GM19351 (cell line): ENCODE results near the gene TMEM201.
A peak's percentile ranks its signal among the peaks of the same experiment; 100 is the strongest.
"Not testable (repeated sequence)": the region's sequence is repeated elsewhere in the genome, so short reads cannot be mapped to it uniquely, and the experiment has no call there.

Source experiments
- ATAC-seq: cut with Tn5 transposase; IDR thresholded peaks from one replicate; pipeline ENCODE4 v1.9.1; 2021; ENCODE audit warnings: mild to moderate bottlenecking, moderate library complexity; ENCODE audit not compliant: unreplicated experiment

TMEM201 gene, protein sequence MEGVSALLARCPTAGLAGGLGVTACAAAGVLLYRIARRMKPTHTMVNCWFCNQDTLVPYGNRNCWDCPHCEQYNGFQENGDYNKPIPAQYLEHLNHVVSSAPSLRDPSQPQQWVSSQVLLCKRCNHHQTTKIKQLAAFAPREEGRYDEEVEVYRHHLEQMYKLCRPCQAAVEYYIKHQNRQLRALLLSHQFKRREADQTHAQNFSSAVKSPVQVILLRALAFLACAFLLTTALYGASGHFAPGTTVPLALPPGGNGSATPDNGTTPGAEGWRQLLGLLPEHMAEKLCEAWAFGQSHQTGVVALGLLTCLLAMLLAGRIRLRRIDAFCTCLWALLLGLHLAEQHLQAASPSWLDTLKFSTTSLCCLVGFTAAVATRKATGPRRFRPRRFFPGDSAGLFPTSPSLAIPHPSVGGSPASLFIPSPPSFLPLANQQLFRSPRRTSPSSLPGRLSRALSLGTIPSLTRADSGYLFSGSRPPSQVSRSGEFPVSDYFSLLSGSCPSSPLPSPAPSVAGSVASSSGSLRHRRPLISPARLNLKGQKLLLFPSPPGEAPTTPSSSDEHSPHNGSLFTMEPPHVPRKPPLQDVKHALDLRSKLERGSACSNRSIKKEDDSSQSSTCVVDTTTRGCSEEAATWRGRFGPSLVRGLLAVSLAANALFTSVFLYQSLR

DNA sequence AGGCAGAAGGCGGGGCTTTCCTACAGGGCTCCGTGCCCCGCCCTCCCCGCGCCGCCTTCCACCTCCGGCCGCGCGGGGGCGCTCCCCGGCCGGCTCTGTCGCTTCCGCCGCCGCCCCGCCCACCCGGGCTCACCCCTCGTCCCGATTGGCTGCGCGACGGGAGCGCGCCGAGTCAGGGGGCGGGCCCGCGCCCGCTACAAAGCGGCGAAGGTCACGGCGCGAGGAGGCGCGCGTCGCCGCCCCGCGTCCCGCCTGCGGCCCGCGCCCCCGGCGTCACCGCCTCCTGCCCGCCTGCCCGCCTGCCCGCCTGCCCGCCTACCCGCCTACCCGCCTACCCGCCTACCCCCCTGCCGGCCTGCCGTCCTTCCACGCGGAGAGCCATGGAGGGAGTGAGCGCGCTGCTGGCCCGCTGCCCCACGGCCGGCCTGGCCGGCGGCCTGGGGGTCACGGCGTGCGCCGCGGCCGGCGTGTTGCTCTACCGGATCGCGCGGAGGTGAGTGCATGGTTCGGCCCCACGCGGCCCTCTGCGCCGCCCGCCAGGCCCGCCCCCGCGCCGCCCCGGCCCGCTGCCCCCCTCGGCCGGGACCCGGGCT is at the start of gene TMEM201:
TMEM201 (plus strand) TSS at position 361 of the 593 bp plus-strand sequence; CDS start at position 381, 20 bp downstream.
- peak; percentile 67 for ATAC-seq

DNA sequence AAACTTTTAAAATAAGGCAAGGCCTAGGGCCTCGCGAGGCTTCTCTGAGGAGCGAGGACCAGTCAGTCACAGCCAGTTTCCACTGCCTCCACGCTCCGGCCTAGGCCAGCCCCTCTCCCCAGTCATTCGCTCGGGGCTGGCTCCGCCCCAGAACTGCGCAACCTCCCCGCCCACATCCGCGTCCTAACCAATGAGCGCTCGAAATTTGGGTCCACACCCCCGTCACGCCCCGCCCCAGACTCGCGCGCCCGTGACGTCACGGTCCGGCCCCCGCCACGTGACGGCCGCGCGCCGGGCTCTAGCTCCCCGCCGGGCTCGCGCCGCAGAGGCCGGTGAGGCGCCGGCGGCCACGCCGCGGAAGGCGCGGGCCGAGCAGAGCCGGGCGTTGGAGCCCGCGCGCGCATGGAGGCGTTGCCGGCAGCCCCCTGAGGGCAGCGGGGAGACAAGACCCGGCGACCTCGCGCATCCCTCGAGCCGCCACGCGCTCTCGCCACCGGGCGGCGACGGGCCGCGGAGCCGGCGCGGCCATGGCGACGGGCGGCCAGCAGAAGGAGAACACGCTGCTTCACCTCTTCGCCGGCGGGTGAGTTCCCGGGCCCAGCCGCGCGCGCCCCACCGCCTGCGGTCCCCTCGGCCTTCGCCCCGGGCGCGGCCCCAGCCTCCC is 49.4 kb upstream of the TMEM201 start, which contains the start of gene SLC25A33:
SLC25A33 (plus strand) TSS at position 301 of the 664 bp plus-strand sequence; CDS start at position 528, 227 bp downstream.
- ATAC-seq = peak; percentile 89

DNA sequence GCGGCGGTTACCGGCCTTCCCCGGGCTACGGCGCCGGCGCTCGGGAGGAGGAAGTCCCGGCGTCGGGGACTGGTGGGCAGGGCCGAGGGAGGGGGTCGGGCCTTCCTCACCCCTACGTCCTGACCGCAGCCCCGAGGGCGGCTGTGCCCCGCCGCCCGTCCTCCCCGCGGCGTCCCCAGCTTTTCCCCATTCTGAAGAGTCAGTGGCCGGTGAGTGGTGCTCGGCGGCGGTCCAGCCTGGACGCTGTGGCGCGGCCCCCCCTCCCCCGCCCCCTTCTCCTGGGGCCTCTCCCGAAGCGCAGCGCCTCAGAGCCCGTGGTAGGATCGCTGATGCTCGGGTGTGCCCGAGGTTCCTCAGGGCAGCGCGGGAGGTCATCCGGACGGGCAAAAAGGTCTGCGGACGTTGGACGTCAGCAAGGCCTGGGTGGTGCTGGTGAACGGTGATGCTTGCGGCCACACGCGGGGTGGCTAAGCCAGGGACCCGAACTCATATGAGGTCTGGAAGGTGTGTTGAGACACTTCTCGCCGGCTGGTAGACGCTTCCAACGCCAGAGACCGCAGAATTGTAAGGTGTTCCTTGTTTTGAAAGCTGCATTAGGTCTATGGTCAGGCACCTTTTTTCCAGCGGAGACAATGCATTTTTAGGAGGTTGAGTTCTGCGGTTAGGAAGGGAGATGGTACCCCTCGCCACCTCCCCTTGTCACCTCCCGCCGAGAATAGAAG is 48.7 kb upstream of the TMEM201 start:
- ATAC-seq = peak; percentile 42

DNA sequence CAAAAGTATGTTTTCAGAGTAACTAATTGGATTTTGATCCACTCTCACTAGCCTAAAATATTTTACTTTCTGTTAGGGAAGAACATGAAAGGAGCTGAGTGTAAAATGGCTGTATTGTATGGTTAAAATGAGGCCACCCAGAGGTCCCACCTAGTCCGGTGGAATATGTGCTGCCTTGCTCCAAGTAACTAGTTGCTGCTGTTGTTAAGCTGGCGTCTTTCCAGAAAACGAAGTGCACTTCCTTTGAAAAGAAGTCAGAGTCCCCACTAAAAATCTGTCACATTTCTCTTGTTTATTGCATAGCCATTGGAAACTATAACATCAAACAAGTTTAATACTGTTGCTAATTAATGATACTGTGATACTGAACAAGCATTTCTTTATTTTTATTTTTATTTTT is 46.3 kb upstream of the TMEM201 start:
- ATAC-seq = no peak

DNA sequence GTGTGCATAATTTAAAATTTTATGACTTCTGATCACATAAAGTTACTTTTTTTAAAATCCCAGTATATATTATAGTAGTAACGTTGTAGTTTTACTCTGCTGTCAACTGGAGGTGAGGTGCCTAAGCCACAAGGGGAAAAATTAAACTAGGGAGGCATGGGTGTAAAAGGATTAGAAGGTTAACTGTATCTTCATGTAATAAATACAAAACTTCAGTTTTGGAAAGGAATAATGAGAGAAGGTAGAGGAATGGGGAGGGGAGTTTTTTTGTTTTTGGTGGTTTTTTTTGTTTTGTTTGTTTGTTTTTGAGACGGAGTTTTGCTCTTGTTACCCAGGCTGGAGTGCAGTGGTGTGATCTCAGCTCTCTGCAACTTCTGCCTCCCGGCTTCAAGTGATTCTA is 43.8 kb upstream of the TMEM201 start:
- ATAC-seq = no peak

DNA sequence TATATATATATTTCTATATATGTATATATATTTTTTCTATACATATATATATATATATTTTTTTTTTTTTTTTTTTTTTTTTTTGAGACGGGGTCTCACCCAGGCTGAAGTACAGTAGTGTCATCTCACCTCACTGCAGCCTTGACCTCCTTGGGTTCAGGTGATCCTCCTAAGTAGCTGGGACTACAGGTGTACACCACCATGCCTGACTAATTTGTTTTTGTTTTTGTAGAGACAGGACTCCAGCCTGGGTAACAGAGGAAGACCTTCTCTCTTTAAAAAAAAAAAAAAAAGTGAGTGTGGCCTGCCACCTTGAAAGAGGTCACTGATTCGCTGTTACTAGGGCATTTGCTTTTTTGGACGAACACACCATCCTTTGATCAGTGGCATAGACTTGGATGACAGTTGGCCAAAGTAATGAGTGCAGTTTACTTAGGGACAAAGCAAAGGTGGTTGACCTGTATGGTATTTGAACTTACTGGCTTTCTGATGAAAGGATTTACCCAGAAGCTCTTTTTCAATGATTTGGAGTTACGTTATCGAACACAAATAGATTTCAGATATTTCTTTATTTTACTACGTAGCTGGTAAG is 38.7 kb upstream of the TMEM201 start:
- ATAC-seq = no peak

DNA sequence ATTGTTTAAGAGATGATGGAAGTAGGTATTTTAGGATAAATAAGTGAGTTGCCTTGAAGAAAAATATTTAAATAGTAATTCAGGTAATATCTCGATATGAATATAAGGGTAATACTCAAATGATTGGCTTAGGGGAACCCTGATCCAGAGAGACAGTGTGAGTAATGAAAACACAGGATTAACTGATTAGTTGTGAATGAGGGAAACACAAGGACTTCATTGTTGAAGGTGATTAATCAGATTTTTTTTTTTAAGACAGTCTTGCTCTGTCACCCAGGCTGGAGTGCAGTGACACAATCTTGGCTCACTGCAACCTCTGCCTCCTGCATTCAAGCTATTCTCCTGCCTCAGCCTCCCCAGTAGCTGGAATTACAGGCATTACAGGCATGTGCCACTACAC is 36.7 kb upstream of the TMEM201 start:
- ATAC-seq = no peak

DNA sequence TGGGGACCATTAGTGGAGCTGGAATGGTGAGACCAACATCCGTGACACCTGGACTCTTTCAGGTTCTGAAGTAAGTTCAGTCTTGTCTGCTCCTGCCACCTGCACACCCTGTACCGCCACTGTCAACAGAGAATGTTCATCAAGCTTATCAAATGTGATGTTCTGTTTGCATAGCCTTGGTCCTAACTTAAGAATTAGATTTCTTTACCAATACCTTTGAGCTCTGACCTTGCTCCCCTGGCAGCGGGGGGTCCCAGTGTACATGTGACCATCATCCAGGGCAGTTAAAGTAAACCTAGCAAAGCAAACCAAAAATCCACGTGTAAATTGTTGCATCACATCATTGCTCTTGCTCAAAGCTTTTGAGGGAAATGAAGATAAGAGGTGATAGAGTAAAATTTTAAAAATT is 35.0 kb upstream of the TMEM201 start:
- ATAC-seq = no peak

DNA sequence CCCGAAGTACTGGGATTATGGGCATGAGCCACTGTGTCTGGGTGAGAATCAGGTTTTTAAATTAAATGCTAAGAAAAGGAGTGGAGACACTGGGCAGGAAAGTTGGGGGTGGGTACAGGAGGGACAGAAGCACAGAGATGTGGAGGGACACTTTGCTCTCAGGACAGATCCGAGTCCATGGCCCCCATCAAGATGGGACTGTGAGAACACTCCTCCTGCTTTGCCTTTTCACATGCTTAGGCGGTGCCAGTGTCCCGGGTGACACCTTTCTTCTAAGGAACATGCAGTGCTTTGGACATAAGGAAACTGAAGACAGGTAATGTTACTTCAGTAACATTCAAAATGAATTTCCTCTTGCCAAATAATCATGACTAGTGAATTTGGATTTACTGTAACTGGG is 32.8 kb upstream of the TMEM201 start:
- no peak for ATAC-seq

DNA sequence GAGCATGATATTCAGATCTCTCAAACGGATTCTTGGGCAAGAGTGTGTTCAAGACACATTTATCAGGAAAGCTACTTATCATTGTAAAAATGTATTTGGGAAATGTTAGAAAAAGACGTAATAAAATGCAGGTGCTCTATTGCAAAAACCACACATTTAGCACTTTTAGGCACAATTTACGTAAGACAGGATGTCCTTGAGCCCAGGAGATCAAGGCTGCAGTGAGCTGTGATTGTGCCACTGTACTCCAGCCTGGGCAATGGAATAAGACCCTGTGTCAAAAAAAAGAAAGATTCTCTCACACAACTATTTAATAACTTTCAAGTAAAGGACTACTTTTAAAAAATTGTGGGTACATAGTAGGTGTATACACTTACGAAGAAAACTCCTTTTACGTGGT is 31.1 kb upstream of the TMEM201 start:
- ATAC-seq = no peak

DNA sequence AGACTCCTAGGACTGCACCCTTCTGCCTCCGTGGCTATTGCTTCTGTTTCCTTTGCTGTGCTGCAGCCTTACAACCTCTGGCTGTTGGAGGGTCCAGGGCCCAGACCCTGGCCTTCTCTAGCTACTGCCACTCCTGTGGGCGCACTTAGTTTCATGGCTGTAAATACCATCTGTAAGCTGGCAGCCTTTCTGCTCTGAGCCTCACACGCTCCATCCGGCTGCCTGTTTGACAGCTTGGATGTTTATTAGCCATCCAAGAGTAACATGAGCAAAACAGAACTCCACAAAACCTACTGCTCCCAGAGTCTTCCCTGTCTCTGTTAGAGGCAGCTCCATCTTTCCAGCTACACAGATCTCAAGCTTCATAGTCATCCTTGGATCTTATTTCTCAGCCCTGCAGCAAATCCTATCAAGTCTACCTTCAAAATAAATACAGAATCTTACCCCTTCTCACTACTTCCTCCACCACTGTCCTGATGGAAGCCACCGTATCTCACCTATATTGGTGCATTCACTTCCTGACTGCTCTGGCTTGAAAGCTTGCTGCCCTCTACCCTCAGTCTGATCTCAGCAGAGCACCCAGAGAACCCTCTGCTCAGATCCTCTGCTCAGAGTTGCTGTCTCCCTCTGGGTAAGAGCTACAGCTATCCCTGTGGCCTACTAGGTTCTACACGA is 30.3 kb upstream of the TMEM201 start:
- no peak for ATAC-seq

DNA sequence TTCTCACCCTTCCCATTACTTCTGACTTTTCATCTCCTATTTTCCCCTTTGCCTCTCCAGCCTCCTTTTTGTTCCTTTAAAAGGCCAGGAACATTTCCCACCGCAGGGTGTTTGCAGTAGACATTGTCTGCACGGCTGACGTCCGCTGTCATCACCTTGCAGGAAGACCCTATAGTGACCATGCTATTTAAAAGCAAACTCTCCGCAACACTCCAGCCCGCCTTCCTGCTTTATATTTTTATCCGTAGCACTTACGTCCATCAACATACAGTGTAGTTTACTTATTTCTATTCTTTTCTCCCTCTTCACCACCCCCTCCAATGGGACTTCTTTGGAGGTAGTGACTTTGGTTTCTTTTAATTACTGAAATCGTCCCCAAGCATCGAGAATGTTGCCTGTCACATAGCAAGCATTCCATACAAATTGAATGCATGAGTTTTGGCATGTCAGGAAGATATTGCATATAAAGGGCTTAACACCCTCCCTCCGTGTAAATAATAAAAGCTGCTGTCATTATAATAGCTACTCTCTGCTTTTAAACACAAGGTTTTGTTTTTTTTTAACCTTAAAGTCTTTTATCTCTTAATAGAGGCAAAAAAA is 29.7 kb upstream of the TMEM201 start:
- no peak for ATAC-seq

DNA sequence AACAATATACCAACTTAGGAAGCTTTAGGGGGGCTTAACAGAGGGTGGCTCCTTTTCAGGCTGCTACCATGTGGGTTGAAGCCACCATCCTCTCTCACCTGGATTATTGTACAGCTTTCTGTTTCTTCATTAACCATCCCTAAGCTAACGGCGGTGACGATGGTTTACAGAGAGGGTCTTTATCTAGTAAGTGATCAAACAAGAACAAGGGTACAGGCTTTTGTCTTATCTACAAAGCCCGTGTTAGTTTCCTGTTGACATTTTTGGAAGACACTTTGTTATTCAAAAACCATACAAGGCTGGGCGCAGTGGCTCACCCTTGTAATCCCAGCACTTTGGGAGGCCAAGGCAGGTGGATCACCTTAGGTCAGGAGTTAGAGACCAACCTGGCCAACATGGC is 29.0 kb upstream of the TMEM201 start:
- ATAC-seq = no peak

DNA sequence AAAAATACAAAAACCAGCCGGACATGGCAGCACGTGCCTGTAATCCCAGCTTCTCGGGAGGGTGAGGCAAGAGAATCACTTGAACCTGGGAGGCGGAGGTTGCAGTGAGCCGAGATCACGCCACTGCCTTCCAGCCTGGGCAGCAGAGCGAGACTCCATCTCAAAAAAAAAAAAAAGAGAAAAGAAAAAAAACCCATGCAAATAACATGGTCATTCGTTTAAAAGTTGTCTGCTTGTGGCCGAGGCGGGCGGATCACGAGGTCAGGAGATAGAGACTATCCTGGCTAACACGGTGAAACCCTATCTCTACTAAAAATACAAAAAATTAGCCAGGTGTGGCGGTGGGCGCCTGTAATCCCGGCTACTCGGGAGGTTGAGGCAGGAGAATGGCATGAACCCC is 28.6 kb upstream of the TMEM201 start:
- ATAC-seq = not testable (repeated sequence)

DNA sequence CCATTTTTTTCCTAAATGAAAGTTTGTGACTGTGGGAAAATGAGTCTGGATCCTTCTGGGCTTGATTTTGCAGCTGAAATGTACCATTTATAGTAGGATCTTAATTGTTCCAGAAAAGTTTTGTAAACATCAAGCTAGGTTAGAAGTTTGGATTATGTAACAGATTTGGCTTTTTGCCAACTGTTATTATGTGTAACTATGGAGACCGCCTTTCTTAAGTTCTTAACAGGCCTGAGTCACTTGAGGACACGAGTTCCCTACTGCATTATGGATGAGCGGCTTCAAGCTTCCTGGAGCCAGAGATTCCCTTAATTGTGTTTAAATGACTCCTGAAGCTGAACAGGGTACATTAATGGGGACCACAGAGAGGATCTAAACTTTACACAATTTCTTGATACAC is 27.3 kb upstream of the TMEM201 start:
- no peak for ATAC-seq

DNA sequence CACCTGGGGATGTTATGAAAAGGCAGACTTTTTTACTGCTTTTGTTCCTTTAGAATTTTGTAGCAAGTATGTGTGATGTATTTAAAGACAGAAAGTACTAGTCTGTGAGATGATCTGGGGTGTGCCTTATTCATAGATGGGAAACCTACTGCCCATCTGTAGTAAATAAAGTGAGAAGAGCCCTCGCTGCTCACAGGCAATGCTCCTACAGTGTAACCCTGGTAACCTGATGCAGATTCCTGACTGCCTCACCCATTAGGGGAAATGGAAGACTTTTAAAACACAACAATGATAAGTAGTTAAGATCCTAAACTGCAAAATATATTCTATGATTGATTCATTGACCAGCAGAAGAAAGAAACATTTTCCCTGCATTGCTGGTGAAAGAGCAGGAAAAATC is 19.4 kb upstream of the TMEM201 start:
- no peak for ATAC-seq

DNA sequence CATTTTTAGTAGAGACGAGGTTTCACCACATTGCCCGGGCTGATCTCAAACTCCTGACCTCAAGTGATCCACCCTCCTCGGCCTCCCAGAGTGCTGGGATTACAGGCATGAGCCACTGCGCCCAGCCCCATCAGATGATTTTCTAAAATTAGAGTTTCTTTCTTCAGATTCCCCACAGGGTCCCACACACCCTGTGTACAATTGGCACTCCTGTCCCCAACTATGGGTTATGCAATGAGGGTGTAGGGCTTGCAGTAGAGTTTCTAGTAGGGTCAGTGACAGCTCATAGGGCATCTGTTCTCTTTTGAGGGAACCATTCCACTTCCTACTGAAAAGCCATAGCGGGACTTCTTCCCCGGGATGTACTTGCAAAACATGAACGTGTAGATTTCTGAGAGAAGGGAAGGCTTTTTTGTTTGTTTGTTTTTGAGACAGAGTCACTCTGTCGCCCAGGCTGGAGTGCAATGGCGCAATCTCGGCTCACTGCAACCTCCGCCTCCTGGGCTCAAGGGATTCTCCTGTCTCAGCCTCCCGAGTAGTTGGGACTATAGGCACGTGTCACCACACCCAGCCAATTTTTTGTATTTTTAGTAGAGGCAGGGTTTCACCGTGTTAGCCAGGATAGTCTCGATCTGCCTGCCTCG is 17.7 kb upstream of the TMEM201 start:
- not testable (repeated sequence) for ATAC-seq

DNA sequence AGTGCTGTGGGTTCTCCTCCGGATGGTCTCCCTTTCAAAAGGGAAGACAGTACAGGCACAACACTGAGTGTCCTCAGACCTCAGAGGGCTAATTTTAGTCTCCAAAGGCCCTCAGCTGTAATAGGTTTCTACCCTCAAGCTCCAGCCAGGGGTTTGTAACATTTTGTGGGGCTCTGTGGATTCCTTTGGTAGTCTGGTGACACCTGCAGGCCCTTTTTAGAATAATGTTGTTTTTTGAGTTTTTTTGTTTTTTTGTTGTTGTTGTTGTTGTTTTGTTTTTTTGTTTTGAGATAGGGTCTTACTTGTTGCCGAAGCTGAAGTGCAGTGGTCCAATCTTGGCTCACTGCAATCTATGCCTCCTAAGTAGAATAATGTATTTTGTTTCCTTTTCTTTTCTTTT is 15.0 kb upstream of the TMEM201 start:
- no peak for ATAC-seq

DNA sequence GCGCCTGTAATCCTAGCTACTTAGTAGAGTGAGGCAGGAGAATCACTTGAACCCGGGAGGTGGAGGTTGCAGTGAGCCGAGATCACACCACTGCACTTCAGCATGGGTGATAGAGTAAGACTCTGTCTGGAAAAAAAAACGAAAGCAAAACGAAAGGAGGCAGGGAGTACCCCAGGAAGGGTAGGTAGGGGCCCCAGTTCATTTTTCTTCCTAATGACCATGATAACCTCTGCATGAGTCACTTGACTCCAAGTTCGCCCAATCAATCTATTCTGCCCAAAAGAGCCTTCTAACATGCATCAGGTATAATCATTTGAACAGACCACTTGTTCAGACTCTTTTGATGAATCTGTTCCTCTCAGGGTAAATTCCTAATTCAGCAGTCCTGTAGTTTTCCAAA is 13.2 kb upstream of the TMEM201 start:
- ATAC-seq = no peak
